22Rv1 (cell line): ENCODE data around the gene CNTN4.

ENCODE experiments used
- ZFX ChIP-seq: fragments of 450-650 bp; IDR thresholded peaks from 2 replicates; pipeline ENCODE4 v1.6.1; 2017; ENCODE audit warnings: antibody characterized with exemption, borderline replicate concordance
- TF ChIP-seq, protein P1 (sequence below): fragments of 450-650 bp; IDR thresholded peaks from 2 replicates; pipeline ENCODE4 v1.5.1; 2017; ENCODE audit warnings: mild to moderate bottlenecking

DNA sequence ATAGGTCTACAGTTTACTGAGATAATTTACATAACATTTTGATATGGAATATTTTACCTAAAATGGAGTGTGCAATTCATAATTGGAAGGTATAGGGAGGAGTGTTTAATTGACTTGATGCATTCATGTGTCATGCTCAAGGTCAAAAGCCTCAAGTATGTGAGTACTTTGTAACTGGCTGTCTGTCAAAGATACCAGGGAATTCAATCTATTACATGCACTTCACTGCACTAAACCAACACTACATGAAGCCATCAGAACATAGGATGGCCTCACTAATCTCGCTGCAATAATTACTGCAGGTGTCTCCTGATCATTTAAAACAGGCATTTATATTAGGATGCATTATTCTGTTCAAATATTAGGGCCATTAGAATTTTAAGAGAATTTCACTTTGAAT is 367.2 kb downstream of the CNTN4 start:
- TF ChIP-seq, protein P1, sequence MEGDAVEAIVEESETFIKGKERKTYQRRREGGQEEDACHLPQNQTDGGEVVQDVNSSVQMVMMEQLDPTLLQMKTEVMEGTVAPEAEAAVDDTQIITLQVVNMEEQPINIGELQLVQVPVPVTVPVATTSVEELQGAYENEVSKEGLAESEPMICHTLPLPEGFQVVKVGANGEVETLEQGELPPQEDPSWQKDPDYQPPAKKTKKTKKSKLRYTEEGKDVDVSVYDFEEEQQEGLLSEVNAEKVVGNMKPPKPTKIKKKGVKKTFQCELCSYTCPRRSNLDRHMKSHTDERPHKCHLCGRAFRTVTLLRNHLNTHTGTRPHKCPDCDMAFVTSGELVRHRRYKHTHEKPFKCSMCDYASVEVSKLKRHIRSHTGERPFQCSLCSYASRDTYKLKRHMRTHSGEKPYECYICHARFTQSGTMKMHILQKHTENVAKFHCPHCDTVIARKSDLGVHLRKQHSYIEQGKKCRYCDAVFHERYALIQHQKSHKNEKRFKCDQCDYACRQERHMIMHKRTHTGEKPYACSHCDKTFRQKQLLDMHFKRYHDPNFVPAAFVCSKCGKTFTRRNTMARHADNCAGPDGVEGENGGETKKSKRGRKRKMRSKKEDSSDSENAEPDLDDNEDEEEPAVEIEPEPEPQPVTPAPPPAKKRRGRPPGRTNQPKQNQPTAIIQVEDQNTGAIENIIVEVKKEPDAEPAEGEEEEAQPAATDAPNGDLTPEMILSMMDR: no peak
- TF ChIP-seq ZFX: no peak
